Nephron (organoid): ENCODE results near the gene OR13C9.
A peak's percentile ranks its signal among the peaks of the same experiment; 100 is the strongest.
"Not testable (repeated sequence)": the region's sequence is repeated elsewhere in the genome, so short reads cannot be mapped to it uniquely, and the experiment has no call there.

Experiments used
- H3K27ac Mint-ChIP-seq, 3 experiments: 2 replicates each; pipeline ENCODE4 v1.8.0; 2020; ENCODE audit warnings: mixed read lengths in 3 of 3, mild to moderate bottlenecking in 2 of 3, moderate library complexity in 1 of 3
- H3K27me3 Mint-ChIP-seq: 2 replicates; pipeline ENCODE4 v1.8.0; 2021; ENCODE audit warnings: low read depth, mild to moderate bottlenecking, moderate library complexity, mixed read lengths
- H3K36me3 Mint-ChIP-seq: 2 replicates; pipeline ENCODE4 v1.8.0; 2020; ENCODE audit warnings: low read depth, mixed read lengths
- H3K4me1 Mint-ChIP-seq: 2 replicates; pipeline ENCODE4 v1.8.0; 2020; ENCODE audit warnings: mixed read lengths
- H3K4me3 Mint-ChIP-seq, 3 experiments: 2 replicates each; pipeline ENCODE4 v1.8.0; 2020; ENCODE audit warnings: mild to moderate bottlenecking in 3 of 3, mixed read lengths in 3 of 3, moderate library complexity in 2 of 3
- H3K9me3 Mint-ChIP-seq: 2 replicates; pipeline ENCODE4 v1.8.0; 2020; ENCODE audit warnings: mixed read lengths
- CTCF ChIP-seq, 3 experiments: fragments of 200-600 bp; sonication (generic); IDR thresholded peaks; one replicate each; pipeline ENCODE4 v1.5.0; 2021; ENCODE audit warnings: antibody characterized with exemption in 3 of 3; ENCODE audit not compliant: unreplicated experiment in 3 of 3

Gene OR13C9

GRCh38 chr9:104618104-104618503 lies at the start of gene OR13C9:
TSS of gene OR13C9 (minus strand) at chr9:104618204. CDS start at chr9:104618204, 0 bp downstream.
- no peak within 1 kb of the TSS for H3K4me3 Mint-ChIP-seq
- peaks cover 2% of the 10 kb centered on the region for H3K9me3 Mint-ChIP-seq

GRCh38 chr9:104658496-104659195 lies 40.6 kb upstream of the OR13C9 start:
- H3K9me3 Mint-ChIP-seq = no peaks in the 10 kb centered on the region
- H3K4me3 Mint-ChIP-seq = no peak overlapping the region
- no peak overlapping the region for H3K27ac Mint-ChIP-seq
- H3K27me3 Mint-ChIP-seq = no peaks in the 10 kb centered on the region
- peaks cover 12% of the 10 kb centered on the region for H3K4me1 Mint-ChIP-seq
- TF ChIP-seq CTCF (IDR thresholded peaks at IDR 0.05; ENCODE audit: unreplicated experiment in 3 of 3) = no peak
- H3K36me3 Mint-ChIP-seq = no peaks in the 10 kb centered on the region

More at GRCh38 chr9:104618104-104618503, at the start of gene OR13C9:
- Mint-ChIP-seq H3K36me3 (no peaks in the 10 kb centered on the region), H3K4me1 (no peaks in the 10 kb centered on the region), H3K27me3 (peaks cover 4% of the 10 kb centered on the region), H3K27ac (no peak within 1 kb of the TSS)
- TF ChIP-seq CTCF (IDR thresholded peaks at IDR 0.05; ENCODE audit: unreplicated experiment in 3 of 3) = no peak

- no peak for TF ChIP-seq CTCF (IDR thresholded peaks at IDR 0.05; ENCODE audit: unreplicated experiment in 3 of 3)
- Mint-ChIP-seq H3K27me3 (no peaks in the 10 kb centered on the region), H3K27ac (no peak overlapping the region), H3K36me3 (no peaks in the 10 kb centered on the region), H3K4me1 (no peaks in the 10 kb centered on the region), H3K9me3 (peaks cover 22% of the 10 kb centered on the region), H3K4me3 (no peak overlapping the region)
These were observed 17.5 kb upstream of the OR13C9 start for GRCh38 chr9:104635456-104635855.

- Mint-ChIP-seq H3K36me3 (no peaks in the 10 kb centered on the region), H3K4me1 (no peaks in the 10 kb centered on the region), H3K27me3 (no peaks in the 10 kb centered on the region), H3K9me3 (peaks cover 10% of the 10 kb centered on the region), H3K27ac (no peak overlapping the region), H3K4me3 (no peak overlapping the region)
- TF ChIP-seq CTCF (IDR thresholded peaks at IDR 0.05; ENCODE audit: unreplicated experiment in 3 of 3) = no peak
These were observed 16.0 kb upstream of the OR13C9 start for GRCh38 chr9:104633976-104634520.

- H3K36me3 Mint-ChIP-seq, H3K4me1 Mint-ChIP-seq, H3K27me3 Mint-ChIP-seq, H3K4me3 Mint-ChIP-seq: not testable (repeated sequence)
- peaks cover 12% of the 10 kb centered on the region for H3K9me3 Mint-ChIP-seq
- H3K27ac Mint-ChIP-seq = peak overlapping the region in 1 of 3 experiments; percentile 31
These were observed 8.0 kb upstream of the OR13C9 start for GRCh38 chr9:104625964-104626363.

- H3K36me3 Mint-ChIP-seq = no peaks in the 10 kb centered on the region
- H3K27me3 Mint-ChIP-seq = peaks cover 4% of the 10 kb centered on the region
- H3K27ac Mint-ChIP-seq = no peak overlapping the region
- no peak for TF ChIP-seq CTCF (IDR thresholded peaks at IDR 0.05; ENCODE audit: unreplicated experiment in 3 of 3)
- H3K9me3 Mint-ChIP-seq = peaks cover 2% of the 10 kb centered on the region
- H3K4me1 Mint-ChIP-seq = no peaks in the 10 kb centered on the region
- no peak overlapping the region for H3K4me3 Mint-ChIP-seq
These were observed 586 bp downstream of the OR13C9 start for GRCh38 chr9:104617418-104617817.
